SK-N-SH (cell line): Measurements from ENCODE around the gene RITA1. TPM values are rescaled to one million over a fixed set of nuclear protein-coding genes. Genes with fewer than 3 reads are reported as not detected.
A peak's percentile ranks its signal among the peaks of the same experiment; 100 is the strongest.

Experiments
- CTCF ChIA-PET: fragments of 300-600, 350-600 bp; formaldehyde crosslinking; extraction: SDS; loops from one replicate; lab custom pipeline; 2021; lab: Yijun Ruan, JAX
- POLR2A ChIA-PET: fragments of 350-600 bp; sonication (Branson Sonifier 250); formaldehyde crosslinking; extraction: SDS; loops from one replicate; lab custom pipeline; 2020; ENCODE audit warnings: antibody characterized with exemption, inconsistent platforms; lab: Yijun Ruan, JAX
- DNase-seq: peaks from one replicate; pipeline ENCODE4 v3.0.0; 2012
- H2AFZ ChIP-seq: fragments of 200-600 bp; sonication (generic); 2 replicates; pipeline ENCODE4 v1.8.1; 2016; ENCODE audit warnings: antibody characterized with exemption, mild to moderate bottlenecking, low read depth
- H3F3A ChIP-seq: fragments of 200-600 bp; sonication (generic); replicated peaks from 2 replicates; pipeline ENCODE3; 2016; ENCODE audit warnings: antibody characterized with exemption, mild to moderate bottlenecking; ENCODE audit not compliant: insufficient read depth
- H3K27ac ChIP-seq, 2 experiments: fragments of 200-500 bp in 1 of 2; fragments of 200-600 bp in 1 of 2; sonication (Bioruptor generic) in 1 of 2; sonication (generic), shearing (Covaris generic) in 1 of 2; 2 replicates each; pipeline versions ENCODE4 v1.5.1 to v1.6.1; 2014 to 2016; ENCODE audit warnings: low read depth in 2 of 2, inconsistent platforms in 1 of 2, low read length in 1 of 2, mild to moderate bottlenecking in 1 of 2, mixed read lengths in 1 of 2
- H3K27me3 ChIP-seq: fragments of 200-600 bp; sonication (generic), shearing (Covaris generic); 2 replicates; pipeline ENCODE4 v1.6.1; 2016; ENCODE audit warnings: mixed run types; ENCODE audit not compliant: insufficient read depth
- H3K36me3 ChIP-seq, 2 experiments: fragments of 200-500 bp in 1 of 2; fragments of 200-600 bp in 1 of 2; sonication (Bioruptor generic) in 1 of 2; sonication (generic) in 1 of 2; replicated peaks in 1 of 2; 2 replicates each; pipeline versions ENCODE3 to v1.5.1; 2014 to 2016; ENCODE audit warnings: low read length in 1 of 2, mild to moderate bottlenecking in 1 of 2; ENCODE audit not compliant: insufficient read depth in 2 of 2, control insufficient read depth in 1 of 2
- H3K4me1 ChIP-seq, 2 experiments: fragments of 200-500 bp in 1 of 2; fragments of 200-600 bp in 1 of 2; sonication (Bioruptor generic) in 1 of 2; sonication (generic), shearing (Covaris generic) in 1 of 2; 2 replicates each; pipeline versions ENCODE4 v1.5.1 to v1.6.1; 2014 to 2016; ENCODE audit warnings: low read depth in 1 of 2, low read length in 1 of 2, mixed run types in 1 of 2; ENCODE audit not compliant: insufficient read depth in 2 of 2, control insufficient read depth in 1 of 2
- H3K4me2 ChIP-seq: fragments of 200-600 bp; sonication (generic), shearing (Covaris generic); 2 replicates; pipeline ENCODE4 v1.6.1; 2017; ENCODE audit warnings: mixed run types
- H3K4me3 ChIP-seq, 2 experiments: fragments of 200-500 bp in 1 of 2; fragments of 200-600 bp in 1 of 2; sonication (Bioruptor generic) in 1 of 2; sonication (generic), shearing (Covaris generic) in 1 of 2; 2 replicates each; pipeline versions ENCODE4 v1.5.1 to v1.8.1; 2014 to 2016; ENCODE audit warnings: low read depth in 2 of 2, inconsistent platforms in 1 of 2, low read length in 1 of 2, mild to moderate bottlenecking in 1 of 2, mixed read lengths in 1 of 2, moderate library complexity in 1 of 2
- H3K79me2 ChIP-seq: fragments of 200-600 bp; sonication (generic); 2 replicates; pipeline ENCODE4 v1.8.1; 2017; ENCODE audit warnings: mild to moderate bottlenecking; ENCODE audit not compliant: insufficient read depth
- H3K9ac ChIP-seq: fragments of 200-600 bp; sonication (generic); 2 replicates; pipeline ENCODE4 v1.6.1; 2017; ENCODE audit warnings: mixed run types
- H3K9me2 ChIP-seq: fragments of 200-600 bp; sonication (generic); 2 replicates; pipeline ENCODE4 v1.6.1; 2017; ENCODE audit warnings: mixed run types
- H3K9me3 ChIP-seq: fragments of 200-600 bp; sonication (generic); 2 replicates; pipeline ENCODE4 v1.6.1; 2017; ENCODE audit warnings: mixed run types, mild to moderate bottlenecking, moderate library complexity
- H4K20me1 ChIP-seq: fragments of 200-600 bp; sonication (generic); 2 replicates; pipeline ENCODE4 v1.6.1; 2017; ENCODE audit warnings: mild to moderate bottlenecking, mixed run types; ENCODE audit not compliant: insufficient read depth
- CHD2 ChIP-seq: fragments of 150-350 bp; IDR thresholded peaks from 2 replicates; pipeline ENCODE4 v1.6.1; 2018; ENCODE audit warnings: low read length; ENCODE audit not compliant: partially characterized antibody
- ELF1 ChIP-seq: IDR thresholded peaks from 2 replicates; pipeline ENCODE4 v1.4.0; 2012
- EZH2phosphoT487 ChIP-seq: fragments of 200-600 bp; sonication (generic); IDR thresholded peaks from 2 replicates; pipeline ENCODE4 v1.6.1; 2017; ENCODE audit warnings: low read depth, mixed run types, mild to moderate bottlenecking, antibody characterized with exemption, moderate library complexity, borderline replicate concordance
- FOXJ3 ChIP-seq: sonication (generic); formaldehyde crosslinking; IDR thresholded peaks from 2 replicates; pipeline ENCODE4 v1.5.1; 2020; ENCODE audit warnings: mild to moderate bottlenecking, missing genetic modification reagents
- FOXM1 ChIP-seq: IDR thresholded peaks from 2 replicates; pipeline ENCODE4 v1.4.0; 2012; ENCODE audit warnings: low read depth, mild to moderate bottlenecking
- GABPA ChIP-seq: IDR thresholded peaks from 2 replicates; pipeline ENCODE4 v1.4.0; 2012; ENCODE audit warnings: low read depth, mild to moderate bottlenecking
- GATA2 ChIP-seq: sonication (generic); formaldehyde crosslinking; IDR thresholded peaks from 2 replicates; pipeline ENCODE4 v1.5.0; 2020; ENCODE audit warnings: mild to moderate bottlenecking, missing genetic modification reagents
- JUND ChIP-seq: IDR thresholded peaks from 2 replicates; pipeline ENCODE4 v1.4.0; 2012
- MEF2A ChIP-seq: IDR thresholded peaks from 2 replicates; pipeline ENCODE4 v1.4.0; 2012; ENCODE audit warnings: low read depth, borderline replicate concordance
- PBX3 ChIP-seq: IDR thresholded peaks from 2 replicates; pipeline ENCODE4; 2012
- POLR2AphosphoS5 ChIP-seq: IDR thresholded peaks from 2 replicates; pipeline ENCODE4 v1.6.1; 2012; ENCODE audit warnings: low read depth, low read length
- RAD21 ChIP-seq: IDR thresholded peaks from 2 replicates; pipeline ENCODE4 v1.6.1; 2012; ENCODE audit warnings: mild to moderate bottlenecking, low read length
- RCOR1 ChIP-seq: fragments of 150-350 bp; IDR thresholded peaks from 2 replicates; pipeline ENCODE4 v1.6.1; 2017; ENCODE audit warnings: antibody characterized with exemption, low read length
- REST ChIP-seq: IDR thresholded peaks from 2 replicates; pipeline ENCODE4 v1.6.1; 2012; ENCODE audit warnings: mild to moderate bottlenecking, low read depth, low read length, moderate library complexity
- RFX5 ChIP-seq: IDR thresholded peaks from 2 replicates; pipeline ENCODE4 v1.6.1; 2012; ENCODE audit warnings: mild to moderate bottlenecking, improper control_type of control experiment, low read length
- RXRA ChIP-seq: IDR thresholded peaks from 2 replicates; pipeline ENCODE4 v1.4.0; 2012; ENCODE audit warnings: low read depth, mild to moderate bottlenecking, borderline replicate concordance
- SMC3 ChIP-seq: IDR thresholded peaks from 2 replicates; pipeline ENCODE4 v1.6.1; 2012; ENCODE audit warnings: low read depth, low read length, improper control_type of control experiment
- TAF1 ChIP-seq: IDR thresholded peaks from 2 replicates; pipeline ENCODE4 v1.6.1; 2012; ENCODE audit warnings: low read depth, mild to moderate bottlenecking, low read length, moderate library complexity, borderline replicate concordance
- TCF12 ChIP-seq: IDR thresholded peaks from 2 replicates; pipeline ENCODE4 v1.4.0; 2012
- YY1 ChIP-seq: IDR thresholded peaks from 2 replicates; pipeline ENCODE4 v1.4.0; 2012; ENCODE audit warnings: low read depth, mild to moderate bottlenecking
- ZBTB33 ChIP-seq: IDR thresholded peaks from 2 replicates; pipeline ENCODE4 v1.4.0; 2012; ENCODE audit warnings: low read depth, borderline replicate concordance
- WGBS: methylation state at CpG from one replicate; pipeline ENCODE4 v1.1.6; 2017; ENCODE audit warnings: low lambda C conversion rate; 5-methylcytosine and 5-hydroxymethylcytosine counted together
- polyA plus RNA-seq, 3 experiments: library from polyadenylated mRNA; depleted of rRNA; stranded (reverse); fragments of >200 nt; gene quantifications; 2 replicates each; pipeline ENCODE4 v1.2.3, GENCODE V29; 2012
- TF ChIP-seq, protein P1 (sequence below): fragments of 150-350 bp; IDR thresholded peaks from 2 replicates; pipeline ENCODE4 v1.6.1; 2016; ENCODE audit warnings: mild to moderate bottlenecking, low read depth, low read length
- TF ChIP-seq, protein P2 (sequence below): fragments of 150-350 bp; IDR thresholded peaks from 2 replicates; pipeline ENCODE4 v1.6.1; 2017; ENCODE audit warnings: antibody characterized with exemption, low read length, low read depth, borderline replicate concordance

Gene RITA1
- polyA plus RNA-seq, 1 of the 3 experiments (the other 2 are of a cell fraction), result 21.1 TPM

DNA sequence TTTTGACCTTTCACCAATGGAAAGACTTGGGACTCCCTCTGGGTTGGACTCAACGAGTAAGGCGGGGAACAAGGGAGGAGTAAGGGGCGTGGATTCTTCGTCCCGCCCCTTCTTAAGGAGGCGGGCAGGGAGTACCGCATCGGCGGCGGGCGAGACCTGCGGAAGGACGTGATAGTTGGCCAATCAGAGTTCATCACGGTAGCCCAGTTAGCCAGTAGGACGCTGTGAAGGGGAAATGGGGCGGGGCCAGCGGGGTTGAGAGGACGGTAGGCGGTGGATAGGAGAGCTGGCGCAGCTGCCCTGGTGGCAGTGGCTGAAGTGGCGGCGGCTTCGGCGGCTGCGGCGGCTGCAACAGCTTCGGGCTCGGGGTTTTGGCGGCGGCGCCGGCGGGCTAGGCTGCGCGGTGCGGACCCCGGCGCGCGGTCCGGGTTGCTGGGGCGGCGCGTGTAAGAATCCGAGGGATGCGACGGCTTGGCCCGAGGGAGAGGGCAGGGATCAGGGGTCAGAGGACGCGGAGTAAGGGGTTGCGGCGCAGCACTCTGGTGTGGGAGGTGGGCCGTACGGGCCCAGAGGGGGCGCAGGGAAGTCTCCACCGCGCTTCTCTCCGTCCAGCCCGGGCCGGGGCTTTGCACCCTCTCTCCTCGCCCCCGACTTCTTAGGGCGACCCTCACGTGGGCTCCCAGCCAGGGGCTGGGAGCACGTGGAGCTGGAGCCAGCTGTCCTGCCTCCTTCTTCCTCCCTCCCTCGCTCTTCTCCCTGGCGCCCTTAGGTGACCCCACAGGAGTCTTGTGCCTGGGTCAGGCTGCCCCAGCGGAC, 35.9 kb downstream of the RITA1 start, which contains the start of gene TPCN1:
Gene TPCN1 (plus strand): TSS at position 284 of the 816 bp plus-strand sequence. CDS start 5,389 bp downstream, outside the sequence.
- WGBS, result 1% methylated on average over 12 of the region's 68 CpGs
- DNase-seq, result peak; percentile 97
- H2AFZ ChIP-seq, result peak within 1 kb of the TSS; percentile 94
- H3F3A ChIP-seq, result peaks cover 19% of the 10 kb centered on the region
- no peaks in the 10 kb centered on the region for H3K9me3 ChIP-seq
- ChIA-PET CTCF (interaction anchor here (0.6 to 1.4 kb wide), 4 partner anchors 11 to 201 kb away, joined by 3 read pairs; partner anchors contain the start of gene SDSL), POLR2A (interaction anchor here (0.9 to 1.8 kb wide), 2 partner anchors 24 to 36 kb away, joined by 3 to 12 read pairs; partner anchors contain the start of genes DDX54 and RITA1)
- H3K4me3 ChIP-seq, result peak within 1 kb of the TSS; percentile 69 to 82
- peaks cover 23% of the 10 kb centered on the region; the same call in 1 of the 2 replicates for H3K79me2 ChIP-seq
- peaks cover 14 to 15% of the 10 kb centered on the region in 2 experiments; a peak in 3 of 4 replicates for H3K4me1 ChIP-seq
- no peaks in the 10 kb centered on the region for H3K27me3 ChIP-seq
- H3K27ac ChIP-seq, result peak within 1 kb of the TSS; percentile 62 to 72
- H3K9me2 ChIP-seq, result no peaks in the 10 kb centered on the region
- H3K36me3 ChIP-seq, result no peaks in the 10 kb centered on the region
- peak within 1 kb of the TSS; percentile 86 for H3K4me2 ChIP-seq
- H4K20me1 ChIP-seq, result no peaks in the 10 kb centered on the region
- H3K9ac ChIP-seq, result peak within 1 kb of the TSS; percentile 79
- TF ChIP-seq MEF2A, result no peak
- no peak for TF ChIP-seq GATA2
- no peak for TF ChIP-seq YY1
- TF ChIP-seq PBX3, result peak; percentile 98
- no peak for TF ChIP-seq REST
- TF ChIP-seq ELF1, result no peak
- no peak for TF ChIP-seq ZBTB33
- TF ChIP-seq EZH2phosphoT487, result no peak
- TF ChIP-seq GABPA, result no peak
- no peak for TF ChIP-seq TCF12
- no peak for TF ChIP-seq SMC3
- TF ChIP-seq JUND, result no peak
- no peak for TF ChIP-seq RCOR1
- no peak for TF ChIP-seq RAD21
- no peak for TF ChIP-seq FOXJ3 (CRISPR knock-in tag)
- TF ChIP-seq FOXM1, result no peak
- peak; percentile 91 for TF ChIP-seq CHD2
- peak; percentile 74; the same call in 1 of the 2 replicates for TF ChIP-seq RFX5
- TF ChIP-seq, protein P1, sequence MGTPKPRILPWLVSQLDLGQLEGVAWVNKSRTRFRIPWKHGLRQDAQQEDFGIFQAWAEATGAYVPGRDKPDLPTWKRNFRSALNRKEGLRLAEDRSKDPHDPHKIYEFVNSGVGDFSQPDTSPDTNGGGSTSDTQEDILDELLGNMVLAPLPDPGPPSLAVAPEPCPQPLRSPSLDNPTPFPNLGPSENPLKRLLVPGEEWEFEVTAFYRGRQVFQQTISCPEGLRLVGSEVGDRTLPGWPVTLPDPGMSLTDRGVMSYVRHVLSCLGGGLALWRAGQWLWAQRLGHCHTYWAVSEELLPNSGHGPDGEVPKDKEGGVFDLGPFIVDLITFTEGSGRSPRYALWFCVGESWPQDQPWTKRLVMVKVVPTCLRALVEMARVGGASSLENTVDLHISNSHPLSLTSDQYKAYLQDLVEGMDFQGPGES, result peak; percentile 89; the same call in 1 of the 2 replicates
- TF ChIP-seq, protein P2, sequence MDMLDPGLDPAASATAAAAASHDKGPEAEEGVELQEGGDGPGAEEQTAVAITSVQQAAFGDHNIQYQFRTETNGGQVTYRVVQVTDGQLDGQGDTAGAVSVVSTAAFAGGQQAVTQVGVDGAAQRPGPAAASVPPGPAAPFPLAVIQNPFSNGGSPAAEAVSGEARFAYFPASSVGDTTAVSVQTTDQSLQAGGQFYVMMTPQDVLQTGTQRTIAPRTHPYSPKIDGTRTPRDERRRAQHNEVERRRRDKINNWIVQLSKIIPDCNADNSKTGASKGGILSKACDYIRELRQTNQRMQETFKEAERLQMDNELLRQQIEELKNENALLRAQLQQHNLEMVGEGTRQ, result no peak
- TF ChIP-seq RXRA, result peak; percentile 27; the same call in 1 of the 2 replicates
- peak; percentile 87 for TF ChIP-seq POLR2AphosphoS5
- TF ChIP-seq TAF1, result peak; percentile 82
